ENCODE measurements around the gene DNTTIP2. TPM values are rescaled to one million over a fixed set of nuclear protein-coding genes. Genes with fewer than 3 reads are reported as not detected.

The DNTTIP2 gene
- total and polyA plus RNA-seq, 9 of the 15 experiments (the other 6 are each of a cell fraction or from before 2014, with no cell fraction given) = 50.4 to 138 (median 97.0) TPM

DNA sequence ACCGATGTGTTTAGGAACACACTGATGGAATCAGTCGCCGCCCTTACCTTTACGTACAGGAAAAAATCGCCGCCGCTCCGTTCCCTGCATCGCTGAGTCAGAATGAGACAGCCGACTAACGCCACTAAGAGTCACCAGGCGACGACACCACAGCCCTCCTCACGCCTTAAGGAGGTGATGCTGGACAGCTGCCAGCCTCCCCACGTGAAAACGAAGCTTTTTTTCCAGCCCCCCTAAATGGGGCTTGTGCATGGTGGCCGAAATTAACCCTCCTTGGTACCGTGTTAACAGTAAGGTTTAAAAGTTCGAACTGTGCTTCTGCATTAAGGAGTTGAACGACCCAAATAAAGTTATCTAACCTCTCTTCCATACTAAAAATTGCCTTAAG, 511 bp downstream of the DNTTIP2 start (continued):
- TF ChIP-seq, protein P1, sequence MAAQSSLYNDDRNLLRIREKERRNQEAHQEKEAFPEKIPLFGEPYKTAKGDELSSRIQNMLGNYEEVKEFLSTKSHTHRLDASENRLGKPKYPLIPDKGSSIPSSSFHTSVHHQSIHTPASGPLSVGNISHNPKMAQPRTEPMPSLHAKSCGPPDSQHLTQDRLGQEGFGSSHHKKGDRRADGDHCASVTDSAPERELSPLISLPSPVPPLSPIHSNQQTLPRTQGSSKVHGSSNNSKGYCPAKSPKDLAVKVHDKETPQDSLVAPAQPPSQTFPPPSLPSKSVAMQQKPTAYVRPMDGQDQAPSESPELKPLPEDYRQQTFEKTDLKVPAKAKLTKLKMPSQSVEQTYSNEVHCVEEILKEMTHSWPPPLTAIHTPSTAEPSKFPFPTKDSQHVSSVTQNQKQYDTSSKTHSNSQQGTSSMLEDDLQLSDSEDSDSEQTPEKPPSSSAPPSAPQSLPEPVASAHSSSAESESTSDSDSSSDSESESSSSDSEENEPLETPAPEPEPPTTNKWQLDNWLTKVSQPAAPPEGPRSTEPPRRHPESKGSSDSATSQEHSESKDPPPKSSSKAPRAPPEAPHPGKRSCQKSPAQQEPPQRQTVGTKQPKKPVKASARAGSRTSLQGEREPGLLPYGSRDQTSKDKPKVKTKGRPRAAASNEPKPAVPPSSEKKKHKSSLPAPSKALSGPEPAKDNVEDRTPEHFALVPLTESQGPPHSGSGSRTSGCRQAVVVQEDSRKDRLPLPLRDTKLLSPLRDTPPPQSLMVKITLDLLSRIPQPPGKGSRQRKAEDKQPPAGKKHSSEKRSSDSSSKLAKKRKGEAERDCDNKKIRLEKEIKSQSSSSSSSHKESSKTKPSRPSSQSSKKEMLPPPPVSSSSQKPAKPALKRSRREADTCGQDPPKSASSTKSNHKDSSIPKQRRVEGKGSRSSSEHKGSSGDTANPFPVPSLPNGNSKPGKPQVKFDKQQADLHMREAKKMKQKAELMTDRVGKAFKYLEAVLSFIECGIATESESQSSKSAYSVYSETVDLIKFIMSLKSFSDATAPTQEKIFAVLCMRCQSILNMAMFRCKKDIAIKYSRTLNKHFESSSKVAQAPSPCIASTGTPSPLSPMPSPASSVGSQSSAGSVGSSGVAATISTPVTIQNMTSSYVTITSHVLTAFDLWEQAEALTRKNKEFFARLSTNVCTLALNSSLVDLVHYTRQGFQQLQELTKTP (IDR thresholded peaks at IDR 0.05; ENCODE audit: low read depth in 1 of 2, partially characterized antibody in 2 of 2) = peak in 1 of 2 experiments; percentile 9
- peak; percentile 68 for TF ChIP-seq JUND (IDR thresholded peaks at IDR 0.05; ENCODE audit: borderline replicate concordance, low read depth, low read length)
- TF ChIP-seq JUND (tag; IDR thresholded peaks at IDR 0.05; ENCODE audit: borderline replicate concordance, low read depth, low read length) = no peak
- TF ChIP-seq, protein P2, sequence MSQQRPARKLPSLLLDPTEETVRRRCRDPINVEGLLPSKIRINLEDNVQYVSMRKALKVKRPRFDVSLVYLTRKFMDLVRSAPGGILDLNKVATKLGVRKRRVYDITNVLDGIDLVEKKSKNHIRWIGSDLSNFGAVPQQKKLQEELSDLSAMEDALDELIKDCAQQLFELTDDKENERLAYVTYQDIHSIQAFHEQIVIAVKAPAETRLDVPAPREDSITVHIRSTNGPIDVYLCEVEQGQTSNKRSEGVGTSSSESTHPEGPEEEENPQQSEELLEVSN (IDR thresholded peaks at IDR 0.05; ENCODE audit: borderline replicate concordance in 1 of 2, extremely low read depth in 1 of 2, insufficient read depth in 1 of 2, insufficient read length in 1 of 2, low read depth in 1 of 2, low read length in 1 of 2, poor library complexity in 1 of 2, severe bottlenecking in 1 of 2) = peak in 1 of 2 experiments; percentile 18
- peak; percentile 81 for TF ChIP-seq FOSL1 (tag; conservative IDR thresholded peaks at IDR 0.05)
- no peak for TF ChIP-seq FOXK2 (conservative IDR thresholded peaks at IDR 0.05 in 1 of 2, IDR thresholded peaks at IDR 0.05 in 1 of 2; ENCODE audit: low read depth in 2 of 2)
- TF ChIP-seq, protein P3, sequence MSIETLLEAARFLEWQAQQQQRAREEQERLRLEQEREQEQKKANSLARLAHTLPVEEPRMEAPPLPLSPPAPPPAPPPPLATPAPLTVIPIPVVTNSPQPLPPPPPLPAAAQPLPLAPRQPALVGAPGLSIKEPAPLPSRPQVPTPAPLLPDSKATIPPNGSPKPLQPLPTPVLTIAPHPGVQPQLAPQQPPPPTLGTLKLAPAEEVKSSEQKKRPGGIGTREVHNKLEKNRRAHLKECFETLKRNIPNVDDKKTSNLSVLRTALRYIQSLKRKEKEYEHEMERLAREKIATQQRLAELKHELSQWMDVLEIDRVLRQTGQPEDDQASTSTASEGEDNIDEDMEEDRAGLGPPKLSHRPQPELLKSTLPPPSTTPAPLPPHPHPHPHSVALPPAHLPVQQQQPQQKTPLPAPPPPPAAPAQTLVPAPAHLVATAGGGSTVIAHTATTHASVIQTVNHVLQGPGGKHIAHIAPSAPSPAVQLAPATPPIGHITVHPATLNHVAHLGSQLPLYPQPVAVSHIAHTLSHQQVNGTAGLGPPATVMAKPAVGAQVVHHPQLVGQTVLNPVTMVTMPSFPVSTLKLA (conservative IDR thresholded peaks at IDR 0.05) = peak in 1 of 2 experiments; percentile 71; a peak in 1 of 4 replicates
- no peak for TF ChIP-seq YY1 (IDR thresholded peaks at IDR 0.05; ENCODE audit: borderline replicate concordance in 1 of 3, control insufficient read depth in 1 of 3, extremely low read depth in 1 of 3, insufficient read depth in 3 of 3, insufficient read length in 1 of 3, insufficient replicate concordance in 2 of 3, low read depth in 1 of 3, low read length in 2 of 3)
- TF ChIP-seq, protein P4, sequence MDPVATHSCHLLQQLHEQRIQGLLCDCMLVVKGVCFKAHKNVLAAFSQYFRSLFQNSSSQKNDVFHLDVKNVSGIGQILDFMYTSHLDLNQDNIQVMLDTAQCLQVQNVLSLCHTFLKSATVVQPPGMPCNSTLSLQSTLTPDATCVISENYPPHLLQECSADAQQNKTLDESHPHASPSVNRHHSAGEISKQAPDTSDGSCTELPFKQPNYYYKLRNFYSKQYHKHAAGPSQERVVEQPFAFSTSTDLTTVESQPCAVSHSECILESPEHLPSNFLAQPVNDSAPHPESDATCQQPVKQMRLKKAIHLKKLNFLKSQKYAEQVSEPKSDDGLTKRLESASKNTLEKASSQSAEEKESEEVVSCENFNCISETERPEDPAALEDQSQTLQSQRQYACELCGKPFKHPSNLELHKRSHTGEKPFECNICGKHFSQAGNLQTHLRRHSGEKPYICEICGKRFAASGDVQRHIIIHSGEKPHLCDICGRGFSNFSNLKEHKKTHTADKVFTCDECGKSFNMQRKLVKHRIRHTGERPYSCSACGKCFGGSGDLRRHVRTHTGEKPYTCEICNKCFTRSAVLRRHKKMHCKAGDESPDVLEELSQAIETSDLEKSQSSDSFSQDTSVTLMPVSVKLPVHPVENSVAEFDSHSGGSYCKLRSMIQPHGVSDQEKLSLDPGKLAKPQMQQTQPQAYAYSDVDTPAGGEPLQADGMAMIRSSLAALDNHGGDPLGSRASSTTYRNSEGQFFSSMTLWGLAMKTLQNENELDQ (CRISPR knock-in tag; IDR thresholded peaks at IDR 0.05; ENCODE audit: borderline replicate concordance) = no peak
- TF ChIP-seq ATF1 (CRISPR knock-in tag; IDR thresholded peaks at IDR 0.05) = no peak
- TF ChIP-seq ATF1 (tag; IDR thresholded peaks at IDR 0.05) = no peak
- TF ChIP-seq MAFG (tag; conservative IDR thresholded peaks at IDR 0.05) = peak; percentile 65
- TF ChIP-seq, protein P5, sequence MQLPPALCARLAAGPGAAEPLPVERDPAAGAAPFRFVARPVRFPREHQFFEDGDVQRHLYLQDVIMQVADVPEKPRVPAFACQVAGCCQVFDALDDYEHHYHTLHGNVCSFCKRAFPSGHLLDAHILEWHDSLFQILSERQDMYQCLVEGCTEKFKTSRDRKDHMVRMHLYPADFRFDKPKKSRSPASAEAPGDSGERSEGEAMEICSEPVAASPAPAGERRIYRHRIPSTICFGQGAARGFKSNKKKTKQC (CRISPR knock-in tag; IDR thresholded peaks at IDR 0.05) = 0 out of 2 replicates have a peak, but pooled peaks have one; percentile 6
- TF ChIP-seq, protein P6, sequence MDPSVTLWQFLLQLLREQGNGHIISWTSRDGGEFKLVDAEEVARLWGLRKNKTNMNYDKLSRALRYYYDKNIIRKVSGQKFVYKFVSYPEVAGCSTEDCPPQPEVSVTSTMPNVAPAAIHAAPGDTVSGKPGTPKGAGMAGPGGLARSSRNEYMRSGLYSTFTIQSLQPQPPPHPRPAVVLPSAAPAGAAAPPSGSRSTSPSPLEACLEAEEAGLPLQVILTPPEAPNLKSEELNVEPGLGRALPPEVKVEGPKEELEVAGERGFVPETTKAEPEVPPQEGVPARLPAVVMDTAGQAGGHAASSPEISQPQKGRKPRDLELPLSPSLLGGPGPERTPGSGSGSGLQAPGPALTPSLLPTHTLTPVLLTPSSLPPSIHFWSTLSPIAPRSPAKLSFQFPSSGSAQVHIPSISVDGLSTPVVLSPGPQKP (CRISPR knock-in tag; IDR thresholded peaks at IDR 0.05) = no peak
- TF ChIP-seq NBN (IDR thresholded peaks at IDR 0.05; ENCODE audit: low read depth) = no peak

Data from K562 (cell line).